22Rv1 (cell line): Measurements from ENCODE around the gene SLIT1.
A peak's percentile ranks its signal among the peaks of the same experiment; 100 is the strongest.

Source experiments
- H3K27ac ChIP-seq: fragments of 450-650 bp; 2 replicates; pipeline ENCODE4 v1.5.1; 2017
- ZFX ChIP-seq: fragments of 450-650 bp; IDR thresholded peaks from 2 replicates; pipeline ENCODE4 v1.6.1; 2017; ENCODE audit warnings: antibody characterized with exemption, borderline replicate concordance
- TF ChIP-seq, protein P1 (sequence below): fragments of 450-650 bp; IDR thresholded peaks from 2 replicates; pipeline ENCODE4 v1.5.1; 2017; ENCODE audit warnings: mild to moderate bottlenecking

The SLIT1 gene

DNA sequence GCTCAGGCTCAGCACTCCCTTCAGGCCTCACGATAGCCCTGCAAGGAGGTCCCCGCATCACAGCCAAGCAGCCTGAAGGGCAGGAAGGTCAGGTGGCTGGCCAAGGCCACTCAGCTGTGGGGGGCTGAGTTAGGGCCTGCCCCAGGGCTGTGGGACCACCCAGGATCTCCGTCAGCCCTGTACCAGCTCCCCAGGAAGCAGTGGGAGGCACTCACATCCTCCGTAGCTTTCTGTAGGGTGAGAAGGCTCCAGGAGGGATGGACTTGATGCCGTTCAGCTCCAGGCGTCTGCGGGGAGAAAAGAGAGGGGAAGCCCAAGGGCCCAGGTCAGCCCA, 125.9 kb downstream of the SLIT1 start:
- TF ChIP-seq ZFX: no peak
- TF ChIP-seq, protein P1, sequence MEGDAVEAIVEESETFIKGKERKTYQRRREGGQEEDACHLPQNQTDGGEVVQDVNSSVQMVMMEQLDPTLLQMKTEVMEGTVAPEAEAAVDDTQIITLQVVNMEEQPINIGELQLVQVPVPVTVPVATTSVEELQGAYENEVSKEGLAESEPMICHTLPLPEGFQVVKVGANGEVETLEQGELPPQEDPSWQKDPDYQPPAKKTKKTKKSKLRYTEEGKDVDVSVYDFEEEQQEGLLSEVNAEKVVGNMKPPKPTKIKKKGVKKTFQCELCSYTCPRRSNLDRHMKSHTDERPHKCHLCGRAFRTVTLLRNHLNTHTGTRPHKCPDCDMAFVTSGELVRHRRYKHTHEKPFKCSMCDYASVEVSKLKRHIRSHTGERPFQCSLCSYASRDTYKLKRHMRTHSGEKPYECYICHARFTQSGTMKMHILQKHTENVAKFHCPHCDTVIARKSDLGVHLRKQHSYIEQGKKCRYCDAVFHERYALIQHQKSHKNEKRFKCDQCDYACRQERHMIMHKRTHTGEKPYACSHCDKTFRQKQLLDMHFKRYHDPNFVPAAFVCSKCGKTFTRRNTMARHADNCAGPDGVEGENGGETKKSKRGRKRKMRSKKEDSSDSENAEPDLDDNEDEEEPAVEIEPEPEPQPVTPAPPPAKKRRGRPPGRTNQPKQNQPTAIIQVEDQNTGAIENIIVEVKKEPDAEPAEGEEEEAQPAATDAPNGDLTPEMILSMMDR: no peak; the same call in 1 of the 2 replicates
- H3K27ac ChIP-seq: no peak overlapping the region

DNA sequence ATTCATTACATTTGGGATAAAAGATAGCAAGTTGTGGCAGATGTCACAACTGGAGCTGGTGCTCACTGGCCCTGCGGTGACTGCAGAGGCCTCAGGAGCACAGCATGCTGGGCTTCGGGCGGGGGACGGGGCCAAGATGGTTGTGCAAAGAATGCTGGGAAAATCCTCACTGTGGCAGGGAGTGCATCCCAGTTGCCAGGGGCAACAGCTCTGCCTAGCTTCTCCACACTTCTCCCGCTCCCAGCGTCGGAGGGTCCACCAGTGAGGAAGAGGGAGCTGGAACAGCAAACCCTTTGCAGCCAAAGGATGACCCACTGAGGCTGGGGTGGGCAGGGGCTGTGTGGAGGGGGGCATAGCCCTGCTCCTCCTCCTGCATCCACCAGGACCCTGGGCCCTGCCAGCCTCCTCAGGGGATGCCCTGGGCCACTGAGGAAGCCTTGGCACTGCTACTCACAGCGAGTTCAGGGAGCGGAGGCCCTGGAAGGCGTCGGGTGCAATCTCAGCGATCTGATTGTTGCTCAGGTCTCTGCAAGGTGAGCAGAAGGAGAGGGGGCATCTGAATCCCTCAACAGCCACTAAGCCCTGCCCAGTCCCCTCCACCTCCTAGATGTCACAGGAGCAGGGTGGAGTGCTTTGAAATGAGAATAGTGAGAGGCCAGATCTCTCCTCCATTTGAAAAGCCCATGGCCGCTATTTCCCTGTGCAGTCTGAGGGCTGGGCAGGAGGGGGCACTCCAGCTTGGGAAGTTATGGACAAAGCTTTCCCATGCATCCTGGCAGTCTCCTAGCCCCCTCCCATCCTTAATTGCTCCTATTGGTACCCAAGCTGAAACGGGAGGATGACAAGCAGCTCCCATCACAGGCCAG, 126.5 kb downstream of the SLIT1 start:
- TF ChIP-seq, protein P1: peak; percentile 14; the same call in 1 of the 2 replicates
- no peak for TF ChIP-seq ZFX
- no peak overlapping the region for H3K27ac ChIP-seq

- no peak overlapping the region for H3K27ac ChIP-seq
- TF ChIP-seq, protein P1: no peak
- no peak for TF ChIP-seq ZFX
Observed at GRCh38 chr10:97058521-97058920, 127.2 kb downstream of the SLIT1 start.

DNA sequence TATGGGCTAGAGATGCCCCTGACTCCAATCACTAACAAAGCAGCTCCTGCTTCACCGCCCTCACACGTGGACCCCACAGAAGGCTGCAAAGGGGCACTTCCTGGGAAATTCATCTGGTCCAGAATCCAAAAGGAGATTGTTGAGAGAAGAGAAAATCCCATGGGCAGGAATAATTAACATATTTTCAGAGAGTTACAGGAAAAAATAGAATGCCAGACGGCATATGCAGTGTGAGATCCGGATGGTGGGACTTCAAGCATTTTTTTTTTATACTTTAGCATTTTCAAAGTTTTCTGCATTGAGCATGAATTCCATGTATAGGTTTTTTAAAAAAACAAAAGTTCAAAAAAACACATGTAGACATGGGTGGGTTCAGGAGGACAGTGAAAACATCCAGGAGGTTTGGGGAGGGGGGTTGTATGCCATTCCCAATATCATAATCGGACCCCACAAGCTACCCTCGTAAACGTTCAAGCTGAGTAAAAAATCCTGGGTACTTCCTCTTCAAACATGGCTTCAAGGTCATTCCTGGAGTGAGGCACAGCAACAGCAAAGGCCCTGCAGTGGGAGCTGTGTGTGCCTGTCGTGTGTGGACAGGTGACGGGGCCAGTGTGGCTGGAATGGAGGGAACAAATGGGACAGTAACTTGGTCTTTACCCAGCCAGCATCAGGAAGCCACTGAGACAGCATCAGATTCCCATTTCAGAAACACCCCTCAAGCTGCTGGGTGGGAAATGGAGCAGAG, 128.1 kb downstream of the SLIT1 start:
- H3K27ac ChIP-seq: no peak overlapping the region
- TF ChIP-seq ZFX: no peak
- TF ChIP-seq, protein P1: no peak

DNA sequence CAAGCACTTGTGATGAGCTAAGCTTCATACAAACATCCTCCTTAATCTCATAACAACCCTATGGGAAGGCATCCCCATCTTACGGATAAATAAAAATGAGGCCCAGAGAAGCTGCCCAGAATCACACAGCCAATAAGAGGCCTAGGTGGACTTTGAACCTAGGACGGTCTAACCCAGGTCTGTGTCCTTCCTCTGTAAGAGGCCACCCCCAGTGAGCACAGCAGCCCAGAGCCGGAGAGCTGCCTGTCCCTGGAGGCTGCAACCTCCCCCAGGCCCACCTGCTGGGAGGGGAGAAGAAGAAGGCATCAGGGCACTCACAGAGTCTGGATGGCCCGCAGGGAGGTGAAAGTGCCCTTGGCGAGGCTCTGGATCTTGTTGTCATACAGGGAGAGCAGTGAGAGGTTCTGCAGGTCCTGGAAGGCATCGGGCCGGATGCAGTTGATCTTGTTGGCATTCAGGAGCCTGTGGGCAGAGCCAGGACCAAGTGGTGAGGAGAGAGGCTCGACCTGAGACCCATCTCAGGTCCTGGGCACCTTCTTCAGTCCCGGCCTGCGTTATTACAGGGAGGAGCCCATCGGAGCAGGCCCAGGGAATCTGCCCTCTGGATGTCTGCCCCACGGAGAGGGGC, 129.6 kb downstream of the SLIT1 start:
- TF ChIP-seq ZFX: no peak
- TF ChIP-seq, protein P1: no peak
- no peak overlapping the region for H3K27ac ChIP-seq

DNA sequence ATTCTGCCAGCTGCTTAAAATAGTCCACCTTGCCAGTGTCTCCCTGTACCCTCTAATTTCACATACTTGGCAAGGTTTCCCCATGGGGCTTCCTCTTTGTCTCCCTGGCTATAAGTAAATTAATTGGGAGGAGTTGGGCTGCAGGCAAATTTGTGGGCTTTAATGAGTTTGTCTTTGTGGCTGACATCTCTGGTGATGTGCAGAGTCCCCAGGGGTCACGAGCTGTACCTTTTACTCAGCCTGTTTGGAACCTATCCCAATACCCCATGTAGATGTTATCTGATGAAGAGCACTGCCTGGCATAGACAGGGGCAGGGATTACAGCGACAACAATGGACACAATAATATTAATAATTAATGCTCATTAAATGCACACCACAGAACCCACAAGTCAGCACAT, 132.5 kb downstream of the SLIT1 start:
- no peak overlapping the region for H3K27ac ChIP-seq
- TF ChIP-seq, protein P1: no peak
- no peak for TF ChIP-seq ZFX
